Peyer's patch (tissue), 4 donors: ENCODE measurements around the gene PPM1M. TPM values are rescaled to one million over a fixed set of nuclear protein-coding genes. Genes with fewer than 3 reads are reported as not detected.

ENCODE experiments used
- DNase-seq, 3 donors: peaks; one replicate each; pipeline ENCODE4 v3.0.0-alpha.2; 2017 to 2019
- H3K27ac ChIP-seq, 4 donors: fragments of 200-600 bp; sonication (generic); one replicate each; pipeline ENCODE4 v1.5.1; 2016 to 2019
- H3K27me3 ChIP-seq, 2 donors: fragments of 200-600 bp; sonication (generic); one replicate each; pipeline ENCODE4 v1.5.1; 2019
- H3K36me3 ChIP-seq, 3 donors: fragments of 200-600 bp; sonication (generic); one replicate each; pipeline ENCODE4 v1.5.1; 2016 to 2019
- H3K4me1 ChIP-seq, 4 donors: fragments of 200-600 bp; sonication (generic); one replicate each; pipeline ENCODE4 v1.5.1; 2016 to 2019
- H3K4me3 ChIP-seq, 4 donors: fragments of 200-600 bp; sonication (generic); 1 replicate in 3 of 4; 2 replicates in 1 of 4; pipeline ENCODE4 v1.5.1; 2016 to 2019; ENCODE audit warnings: mild to moderate bottlenecking in 1 of 4
- H3K9me3 ChIP-seq, 4 donors: fragments of 200-600 bp; sonication (generic); one replicate each; pipeline ENCODE4 v1.5.1; 2016 to 2019; ENCODE audit warnings: mild to moderate bottlenecking in 1 of 4
- POLR2A ChIP-seq, 2 donors: fragments of 450-650 bp; IDR thresholded peaks; one replicate each; pipeline ENCODE4 v1.5.1; 2017; ENCODE audit warnings: antibody characterized with exemption in 2 of 2, mild to moderate bottlenecking in 2 of 2, moderate library complexity in 2 of 2
- total RNA-seq, 4 donors: library from RNA; depleted of rRNA; stranded (reverse); fragments of >200 nt; gene quantifications; one replicate each; pipeline ENCODE4 v1.1.0, GENCODE V29; 2016
- TF ChIP-seq, protein P1 (sequence below), 6 experiments: fragments of 450-650 bp in 4 of 6; fragments of 200-600 bp in 2 of 6; sonication (generic) in 1 of 6; IDR thresholded peaks; one replicate each; pipeline ENCODE4 v1.5.1; 2017 to 2019; ENCODE audit warnings: antibody characterized with exemption in 6 of 6, mild to moderate bottlenecking in 3 of 6, moderate library complexity in 1 of 6

Gene PPM1M
- total RNA-seq, 4 donors from 2014 or later: 4.0 to 32.2 (median 6.7) TPM

DNA sequence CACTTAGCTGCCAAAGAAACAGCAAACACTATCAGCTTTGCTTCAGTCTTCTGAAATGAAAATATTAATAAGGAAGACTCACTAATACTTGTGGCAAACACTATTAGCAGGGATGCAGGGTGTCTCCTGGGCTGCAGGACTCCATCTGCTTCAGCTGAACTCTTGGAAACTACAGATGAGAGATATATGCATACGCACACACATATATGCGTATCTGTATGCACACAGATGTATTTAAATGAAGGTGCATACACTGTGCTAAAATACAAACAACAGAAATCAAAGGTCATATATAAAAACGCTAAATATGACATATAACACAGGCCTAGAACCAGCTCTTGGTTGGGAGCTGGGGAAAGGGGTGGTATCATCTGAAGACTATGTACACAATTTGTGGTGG, 10.6 kb downstream of the PPM1M start:
- no peaks in the 10 kb centered on the region for H3K9me3 ChIP-seq
- H3K27me3 ChIP-seq: no peaks in the 10 kb centered on the region
- no peak overlapping the region for H3K27ac ChIP-seq
- no peak for DNase-seq
- no peak overlapping the region for H3K4me3 ChIP-seq
- TF ChIP-seq, protein P1, sequence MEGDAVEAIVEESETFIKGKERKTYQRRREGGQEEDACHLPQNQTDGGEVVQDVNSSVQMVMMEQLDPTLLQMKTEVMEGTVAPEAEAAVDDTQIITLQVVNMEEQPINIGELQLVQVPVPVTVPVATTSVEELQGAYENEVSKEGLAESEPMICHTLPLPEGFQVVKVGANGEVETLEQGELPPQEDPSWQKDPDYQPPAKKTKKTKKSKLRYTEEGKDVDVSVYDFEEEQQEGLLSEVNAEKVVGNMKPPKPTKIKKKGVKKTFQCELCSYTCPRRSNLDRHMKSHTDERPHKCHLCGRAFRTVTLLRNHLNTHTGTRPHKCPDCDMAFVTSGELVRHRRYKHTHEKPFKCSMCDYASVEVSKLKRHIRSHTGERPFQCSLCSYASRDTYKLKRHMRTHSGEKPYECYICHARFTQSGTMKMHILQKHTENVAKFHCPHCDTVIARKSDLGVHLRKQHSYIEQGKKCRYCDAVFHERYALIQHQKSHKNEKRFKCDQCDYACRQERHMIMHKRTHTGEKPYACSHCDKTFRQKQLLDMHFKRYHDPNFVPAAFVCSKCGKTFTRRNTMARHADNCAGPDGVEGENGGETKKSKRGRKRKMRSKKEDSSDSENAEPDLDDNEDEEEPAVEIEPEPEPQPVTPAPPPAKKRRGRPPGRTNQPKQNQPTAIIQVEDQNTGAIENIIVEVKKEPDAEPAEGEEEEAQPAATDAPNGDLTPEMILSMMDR (IDR thresholded peaks at IDR 0.05): no peak
- no peak for TF ChIP-seq POLR2A (IDR thresholded peaks at IDR 0.05)
- H3K4me1 ChIP-seq: peaks cover 0 to 16% (median 10%) of the 10 kb centered on the region in 4 donors
- peaks cover 0 to 96% (median 5%) of the 10 kb centered on the region in 3 donors for H3K36me3 ChIP-seq

GRCh38 chr3:52256622-52257021, 11.1 kb downstream of the PPM1M start:
- TF ChIP-seq, protein P1 (IDR thresholded peaks at IDR 0.05): no peak
- TF ChIP-seq POLR2A (IDR thresholded peaks at IDR 0.05): no peak
- DNase-seq: no peak

GRCh38 chr3:52257911-52258310, 12.4 kb downstream of the PPM1M start:
- no peak overlapping the region for H3K27ac ChIP-seq
- DNase-seq: no peak
- no peaks in the 10 kb centered on the region for H3K27me3 ChIP-seq
- no peak overlapping the region for H3K4me3 ChIP-seq
- H3K9me3 ChIP-seq: no peaks in the 10 kb centered on the region
- H3K4me1 ChIP-seq: peaks cover 0 to 13% (median 8%) of the 10 kb centered on the region in 4 donors
- TF ChIP-seq POLR2A (IDR thresholded peaks at IDR 0.05): no peak
- TF ChIP-seq, protein P1 (IDR thresholded peaks at IDR 0.05): no peak
- peaks cover 0 to 97% (median 5%) of the 10 kb centered on the region in 3 donors for H3K36me3 ChIP-seq

More at GRCh38 chr3:52256622-52257021, 11.1 kb downstream of the PPM1M start:
- Histone ChIP-seq H3K9me3 (no peaks in the 10 kb centered on the region), H3K27ac (no peak overlapping the region), H3K4me1 (peaks cover 0 to 16% (median 10%) of the 10 kb centered on the region in 4 donors), H3K27me3 (no peaks in the 10 kb centered on the region), H3K4me3 (no peak overlapping the region), H3K36me3 (peaks cover 0 to 96% (median 5%) of the 10 kb centered on the region in 3 donors)

- peaks cover 0 to 4% (median under 1%) of the 10 kb centered on the region in 4 donors for H3K4me1 ChIP-seq
- TF ChIP-seq POLR2A (IDR thresholded peaks at IDR 0.05): no peak
- TF ChIP-seq, protein P1 (IDR thresholded peaks at IDR 0.05): no peak
- no peaks in the 10 kb centered on the region for H3K27me3 ChIP-seq
- no peak for DNase-seq
- no peak overlapping the region for H3K27ac ChIP-seq
- peaks cover 0 to 98% (median 5%) of the 10 kb centered on the region in 3 donors for H3K36me3 ChIP-seq
- no peaks in the 10 kb centered on the region for H3K9me3 ChIP-seq
- H3K4me3 ChIP-seq: no peak overlapping the region
Measured at GRCh38 chr3:52259035-52259434, 13.5 kb downstream of the PPM1M start.

DNA sequence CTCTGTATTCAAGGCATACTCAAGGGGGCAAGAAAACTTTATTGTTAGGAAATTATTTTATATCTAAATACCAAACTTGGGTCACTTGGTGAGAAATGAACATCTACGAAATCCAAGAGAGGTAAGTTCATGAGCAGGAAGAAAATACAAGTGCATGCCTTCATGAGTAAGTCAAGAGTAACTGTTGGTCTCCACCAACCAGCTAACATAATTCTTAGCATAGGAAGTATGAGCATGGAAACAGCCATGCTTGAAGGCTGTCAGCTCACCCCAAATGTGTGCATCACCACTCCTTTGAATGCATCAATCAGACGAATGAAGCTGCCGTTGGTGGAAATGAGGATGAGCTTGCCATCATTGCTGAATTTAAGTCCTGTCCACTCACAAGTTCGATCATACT, 13.9 kb downstream of the PPM1M start:
- no peaks in the 10 kb centered on the region for H3K4me1 ChIP-seq
- DNase-seq: no peak
- H3K27ac ChIP-seq: no peak overlapping the region
- no peaks in the 10 kb centered on the region for H3K27me3 ChIP-seq
- no peak for TF ChIP-seq POLR2A (IDR thresholded peaks at IDR 0.05)
- TF ChIP-seq, protein P1 (IDR thresholded peaks at IDR 0.05): no peak
- no peak overlapping the region for H3K4me3 ChIP-seq
- H3K36me3 ChIP-seq: peaks cover 0 to 99% (median 5%) of the 10 kb centered on the region in 3 donors
- H3K9me3 ChIP-seq: no peaks in the 10 kb centered on the region

DNA sequence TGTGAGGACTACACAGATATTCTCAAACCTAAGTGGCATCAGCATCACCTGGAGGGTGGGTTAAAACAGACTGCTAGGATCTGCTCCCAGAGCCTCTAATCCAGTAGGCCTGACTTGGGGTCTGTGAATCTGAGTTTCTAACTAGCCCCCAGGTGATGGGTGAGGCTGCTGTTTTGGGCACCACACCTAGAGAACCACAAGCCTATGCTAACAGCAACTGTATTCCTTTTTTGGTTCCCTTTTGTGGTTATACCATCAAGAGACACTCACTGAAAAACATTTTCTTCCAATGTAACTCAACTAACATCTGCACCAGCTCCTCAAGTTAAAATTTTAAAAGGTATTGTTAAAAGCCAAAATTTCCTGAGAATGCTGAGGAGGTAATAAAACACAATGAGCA, 16.9 kb downstream of the PPM1M start:
- Histone ChIP-seq H3K9me3 (no peaks in the 10 kb centered on the region), H3K4me1 (no peaks in the 10 kb centered on the region), H3K27ac (peak overlapping the region in 1 of 4 donors; percentile 18), H3K27me3 (no peaks in the 10 kb centered on the region), H3K36me3 (peaks cover 0 to 99% (median 2%) of the 10 kb centered on the region in 3 donors), H3K4me3 (no peak overlapping the region)
- no peak for DNase-seq
- TF ChIP-seq, protein P1 (IDR thresholded peaks at IDR 0.05): no peak
- TF ChIP-seq POLR2A (IDR thresholded peaks at IDR 0.05): no peak
